Progenitor cell of endocrine pancreas (in vitro differentiated cells): Measurements from ENCODE around the gene FUOM. TPM values are rescaled to one million over a fixed set of nuclear protein-coding genes. Genes with fewer than 3 reads are reported as not detected.

Experiments used
- DNase-seq: peaks from one replicate; pipeline ENCODE4 v3.0.0; 2021; ENCODE audit warnings: low spot score; ENCODE audit not compliant: unreplicated experiment
- H3K27ac Mint-ChIP-seq: 2 replicates; pipeline ENCODE4 v1.8.0; 2021; ENCODE audit warnings: mild to moderate bottlenecking, moderate library complexity, mixed read lengths
- H3K27me3 Mint-ChIP-seq: 2 replicates; pipeline ENCODE4 v1.8.0; 2021; ENCODE audit warnings: mixed read lengths
- H3K36me3 Mint-ChIP-seq: 2 replicates; pipeline ENCODE4 v1.8.0; 2022; ENCODE audit warnings: mixed read lengths; ENCODE audit not compliant: insufficient read depth
- H3K4me1 Mint-ChIP-seq: 2 replicates; pipeline ENCODE4 v1.8.0; 2021; ENCODE audit warnings: low read depth, mixed read lengths
- H3K4me3 Mint-ChIP-seq: 2 replicates; pipeline ENCODE4 v1.8.0; 2021; ENCODE audit warnings: low read depth, mild to moderate bottlenecking, moderate library complexity, mixed read lengths
- H3K9me3 Mint-ChIP-seq: 2 replicates; pipeline ENCODE4 v1.8.0; 2021; ENCODE audit warnings: low read depth, mixed read lengths
- CTCF ChIP-seq: fragments of 200-600 bp; sonication (generic); IDR thresholded peaks from one replicate; pipeline ENCODE4 v1.5.0; 2021; ENCODE audit warnings: antibody characterized with exemption, mild to moderate bottlenecking; ENCODE audit not compliant: unreplicated experiment
- total RNA-seq: library from RNA; stranded (reverse); gene quantifications from 2 replicates; pipeline ENCODE4 v1.2.1, GENCODE V29; 2021

Gene FUOM
- total RNA-seq, 1 donor from 2014 or later = 14.7 TPM

DNA sequence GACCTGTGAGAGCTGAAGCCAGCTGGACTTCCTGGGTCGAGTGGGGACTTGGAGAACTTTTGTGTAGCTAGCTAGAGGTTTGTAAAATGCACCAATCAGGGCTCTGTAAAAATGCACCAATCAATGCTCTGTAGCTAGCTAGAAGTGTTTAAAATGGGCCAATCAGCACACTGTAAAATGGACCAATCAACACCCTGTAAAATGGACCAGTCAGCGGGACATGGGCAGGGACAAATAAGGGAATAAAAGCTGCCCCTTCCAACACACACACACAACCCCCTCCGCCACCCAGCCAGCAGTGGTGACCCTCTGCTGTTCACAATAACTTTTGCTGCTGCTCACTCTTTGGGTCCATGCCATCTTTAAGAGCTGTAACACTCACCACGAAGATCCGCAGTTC, 42.0 kb downstream of the FUOM start:
- Mint-ChIP-seq H3K4me1 (peaks cover 1% of the 10 kb centered on the region), H3K9me3 (no peaks in the 10 kb centered on the region), H3K27me3 (peaks cover 12% of the 10 kb centered on the region), H3K36me3 (peaks cover 4% of the 10 kb centered on the region), H3K27ac (no peak overlapping the region), H3K4me3 (no peak overlapping the region)
- no peak for DNase-seq
- TF ChIP-seq CTCF = no peak

- no peak for DNase-seq
- Mint-ChIP-seq H3K9me3 (no peaks in the 10 kb centered on the region), H3K4me1 (peaks cover 1% of the 10 kb centered on the region), H3K27me3 (peaks cover 8% of the 10 kb centered on the region), H3K4me3 (no peak overlapping the region), H3K27ac (no peak overlapping the region), H3K36me3 (peaks cover 4% of the 10 kb centered on the region)
- TF ChIP-seq CTCF = no peak
Observed at GRCh38 chr10:133314911-133315310, 42.9 kb downstream of the FUOM start.

- no peaks in the 10 kb centered on the region for H3K9me3 Mint-ChIP-seq
- no peaks in the 10 kb centered on the region for H3K4me1 Mint-ChIP-seq
- H3K4me3 Mint-ChIP-seq = no peak overlapping the region
- no peaks in the 10 kb centered on the region for H3K27me3 Mint-ChIP-seq
- no peak overlapping the region for H3K27ac Mint-ChIP-seq
- DNase-seq = no peak
- TF ChIP-seq CTCF = no peak
- H3K36me3 Mint-ChIP-seq = peaks cover 4% of the 10 kb centered on the region
Observed at GRCh38 chr10:133313192-133313591, 44.6 kb downstream of the FUOM start.

- no peak overlapping the region for H3K27ac Mint-ChIP-seq
- H3K36me3 Mint-ChIP-seq = peaks cover 5% of the 10 kb centered on the region
- no peak for DNase-seq
- peaks cover 2% of the 10 kb centered on the region for H3K4me1 Mint-ChIP-seq
- H3K4me3 Mint-ChIP-seq = no peak overlapping the region
- no peaks in the 10 kb centered on the region for H3K9me3 Mint-ChIP-seq
- H3K27me3 Mint-ChIP-seq = no peaks in the 10 kb centered on the region
- no peak for TF ChIP-seq CTCF
Observed at GRCh38 chr10:133312769-133313145, 45.1 kb downstream of the FUOM start.

DNA sequence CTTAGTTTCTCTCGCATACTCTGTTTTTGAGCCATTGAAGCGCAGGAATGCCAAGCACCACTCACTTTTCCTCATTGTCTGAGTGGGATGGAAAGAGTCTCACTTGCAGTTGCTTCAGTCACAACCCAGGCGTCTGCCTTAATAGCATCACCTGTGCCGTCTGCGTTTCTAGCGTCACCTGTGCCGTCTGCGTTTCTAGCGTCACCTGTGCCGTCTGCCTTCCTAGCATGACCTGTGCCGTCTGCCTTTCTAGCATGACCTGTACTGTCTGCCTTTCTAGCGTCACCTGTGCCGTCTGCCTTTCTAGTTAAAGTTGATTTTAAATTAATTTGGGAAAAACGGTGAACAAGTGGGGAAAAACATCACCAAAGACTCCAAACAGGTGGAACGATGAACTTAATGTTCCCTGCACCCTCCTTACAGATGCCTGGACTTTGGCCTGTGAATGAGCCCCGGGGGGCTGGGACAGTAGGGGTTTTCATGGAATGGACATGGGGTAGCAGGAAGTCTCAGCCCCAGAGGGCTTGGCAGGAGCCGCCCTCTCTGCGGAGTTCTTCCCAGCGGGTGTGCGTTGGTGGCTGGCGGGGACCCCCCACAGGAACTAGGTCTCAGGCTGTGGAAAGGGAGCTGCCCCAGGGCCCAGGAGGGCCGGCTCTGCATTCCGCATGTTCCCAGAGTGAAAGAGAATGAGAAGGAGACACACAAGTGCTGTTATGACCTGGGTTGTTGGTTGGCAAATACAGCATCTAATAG, 45.6 kb downstream of the FUOM start:
- Mint-ChIP-seq H3K4me3 (no peak overlapping the region), H3K27ac (no peak overlapping the region), H3K27me3 (no peaks in the 10 kb centered on the region), H3K36me3 (peaks cover 5% of the 10 kb centered on the region), H3K4me1 (peaks cover 5% of the 10 kb centered on the region), H3K9me3 (no peaks in the 10 kb centered on the region)
- TF ChIP-seq CTCF = no peak
- no peak for DNase-seq
